Loucy (cell line): ENCODE measurements around the gene SIRPB2.

Source experiments
- CTCF ChIP-seq: fragments of 200-600 bp; sonication (generic); conservative IDR thresholded peaks from 2 replicates; pipeline ENCODE4 v1.5.1; 2014; ENCODE audit warnings: mild to moderate bottlenecking, antibody characterized with exemption, low read length
- EZH2phosphoT487 ChIP-seq: fragments of 200-600 bp; IDR thresholded peaks from 2 replicates; pipeline ENCODE4 v1.6.1; 2018; ENCODE audit warnings: antibody characterized with exemption, mild to moderate bottlenecking, moderate library complexity, borderline replicate concordance

GRCh38 chr20:1491281-1491840, at the start of gene SIRPB2:
- TF ChIP-seq CTCF = no peak
- no peak for TF ChIP-seq EZH2phosphoT487
